H54 (cell line): ENCODE data around the gene ATXN1.

Experiments used
- DNase-seq: peaks from one replicate; pipeline ENCODE4 v3.0.0; 2011; ENCODE audit warnings: low spot score, mixed read lengths; ENCODE audit not compliant: insufficient read length
- FAIRE-seq: peaks from 3 replicates; lab custom pipeline; 2011; peaks lifted over from hg19 to GRCh38; lab: Jason Lieb, UNC
- POLR2A ChIP-seq: IDR thresholded peaks from 2 replicates; pipeline ENCODE4 v1.6.1; 2011; ENCODE audit warnings: low read depth, mild to moderate bottlenecking, low read length

The ATXN1 gene

DNA sequence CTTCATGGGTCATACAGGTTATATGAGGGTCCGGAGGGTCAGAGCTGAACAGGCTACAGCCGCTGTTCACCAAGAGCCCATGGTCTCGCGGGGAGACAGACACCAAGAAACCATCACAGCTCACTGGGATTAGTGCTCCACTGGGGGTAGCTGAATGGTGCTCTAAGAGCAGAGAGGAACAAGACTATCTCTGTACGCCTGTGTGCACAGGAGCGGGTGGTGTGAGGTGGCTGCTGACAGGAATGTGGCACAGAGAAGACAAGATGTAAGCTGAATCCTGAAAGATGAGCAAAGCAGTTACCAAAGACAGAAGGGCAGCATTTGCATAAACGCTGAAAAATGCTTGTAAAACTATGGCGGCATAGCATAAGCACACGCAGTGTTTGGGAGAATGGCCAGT, 383.8 kb downstream of the ATXN1 start:
- TF ChIP-seq POLR2A, result no peak
- FAIRE-seq (no peak), DNase-seq (no peak)

DNA sequence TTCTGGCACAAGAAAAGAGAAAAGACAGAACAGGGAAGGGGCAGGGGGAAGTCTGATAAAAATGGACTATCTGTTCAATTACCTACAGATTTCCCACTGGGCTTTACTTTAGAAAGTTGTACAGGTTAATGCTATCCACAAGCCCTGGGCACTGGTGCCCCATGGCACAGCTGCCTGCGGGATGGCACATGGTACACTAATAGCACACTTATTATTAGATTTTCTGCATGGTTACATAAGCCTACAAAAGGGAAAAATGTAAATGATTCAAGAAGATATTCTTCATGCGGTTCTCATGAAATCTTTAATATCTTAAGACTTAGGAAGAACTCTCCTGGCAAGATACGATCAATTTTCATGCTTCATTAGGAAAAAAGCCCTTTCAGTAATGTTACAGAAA, 385.4 kb downstream of the ATXN1 start:
- FAIRE-seq (no peak), DNase-seq (no peak)
- TF ChIP-seq POLR2A, result no peak

DNA sequence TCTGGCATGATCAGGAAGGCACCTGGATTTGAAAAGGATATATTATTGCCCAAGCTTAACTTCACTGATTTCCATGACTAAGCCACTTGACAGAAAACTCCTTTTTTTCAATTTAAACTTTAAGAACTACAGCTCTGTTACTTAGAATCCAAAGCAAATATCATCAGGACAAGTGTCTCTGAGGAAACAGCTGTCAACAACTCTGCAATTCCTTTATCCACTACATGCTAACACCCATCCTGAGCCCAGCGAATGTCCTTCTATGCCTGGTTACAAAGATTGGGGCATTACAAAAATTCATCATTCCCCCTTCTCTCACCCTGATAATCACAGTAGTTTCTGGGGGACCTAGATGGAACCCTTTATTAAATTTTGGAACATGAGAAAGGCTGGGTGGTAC, 386.1 kb downstream of the ATXN1 start:
- DNase-seq, result no peak
- no peak for TF ChIP-seq POLR2A
- no peak for FAIRE-seq

DNA sequence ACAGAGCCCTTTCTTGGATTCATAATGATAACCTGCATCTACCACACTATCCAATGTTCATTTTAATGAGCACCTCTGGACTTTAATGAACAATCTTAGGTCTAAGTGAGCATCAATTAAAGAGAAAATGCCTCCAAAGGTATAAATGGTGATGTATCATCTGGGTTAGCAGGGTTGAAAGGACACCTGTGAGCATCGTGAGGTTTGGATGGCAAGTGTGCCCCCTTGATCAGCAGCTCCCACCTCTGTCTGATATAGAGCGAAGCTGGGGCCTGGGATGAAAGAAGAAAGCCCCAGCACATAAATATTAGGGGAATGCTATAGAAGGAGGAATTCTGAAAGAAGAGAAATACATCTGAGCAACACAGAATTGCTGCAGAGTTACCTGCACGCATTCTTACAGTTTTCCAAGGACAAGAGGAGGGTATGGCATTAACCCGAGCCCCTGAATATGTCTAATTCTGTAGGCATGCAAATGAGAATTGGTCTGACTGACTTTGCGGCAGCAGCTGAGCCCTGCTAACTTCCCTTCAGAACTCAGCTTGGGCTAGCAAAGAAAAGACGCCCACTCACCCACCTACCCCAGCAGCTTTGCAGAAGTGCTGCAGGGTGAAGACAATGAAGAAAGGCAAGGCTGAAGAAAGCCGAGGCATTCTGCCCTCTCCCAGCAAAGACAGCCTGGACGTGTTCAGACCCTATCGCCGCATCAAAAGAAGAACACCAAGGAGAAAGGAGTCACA, 386.6 kb downstream of the ATXN1 start:
- no peak for FAIRE-seq
- TF ChIP-seq POLR2A, result no peak
- no peak for DNase-seq

DNA sequence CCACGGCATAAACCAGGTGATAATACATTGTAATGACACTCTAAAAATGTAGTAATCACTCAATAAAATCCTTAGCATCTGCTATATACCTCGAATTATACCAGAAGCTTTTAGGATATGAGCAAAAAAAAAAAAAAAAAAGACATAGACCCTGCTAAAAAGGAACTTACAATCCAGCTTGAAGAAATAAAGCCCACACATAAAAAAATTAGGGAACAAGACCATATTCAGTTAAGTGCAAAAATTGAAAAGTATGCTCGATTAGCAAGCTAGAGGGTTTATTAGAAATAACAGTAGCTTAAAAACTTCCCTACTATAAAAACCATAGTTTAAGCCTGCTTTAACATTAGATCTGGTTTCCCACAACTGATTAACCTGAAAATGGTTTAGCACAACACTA, 387.2 kb downstream of the ATXN1 start:
- no peak for TF ChIP-seq POLR2A
- no peak for FAIRE-seq
- no peak for DNase-seq

DNA sequence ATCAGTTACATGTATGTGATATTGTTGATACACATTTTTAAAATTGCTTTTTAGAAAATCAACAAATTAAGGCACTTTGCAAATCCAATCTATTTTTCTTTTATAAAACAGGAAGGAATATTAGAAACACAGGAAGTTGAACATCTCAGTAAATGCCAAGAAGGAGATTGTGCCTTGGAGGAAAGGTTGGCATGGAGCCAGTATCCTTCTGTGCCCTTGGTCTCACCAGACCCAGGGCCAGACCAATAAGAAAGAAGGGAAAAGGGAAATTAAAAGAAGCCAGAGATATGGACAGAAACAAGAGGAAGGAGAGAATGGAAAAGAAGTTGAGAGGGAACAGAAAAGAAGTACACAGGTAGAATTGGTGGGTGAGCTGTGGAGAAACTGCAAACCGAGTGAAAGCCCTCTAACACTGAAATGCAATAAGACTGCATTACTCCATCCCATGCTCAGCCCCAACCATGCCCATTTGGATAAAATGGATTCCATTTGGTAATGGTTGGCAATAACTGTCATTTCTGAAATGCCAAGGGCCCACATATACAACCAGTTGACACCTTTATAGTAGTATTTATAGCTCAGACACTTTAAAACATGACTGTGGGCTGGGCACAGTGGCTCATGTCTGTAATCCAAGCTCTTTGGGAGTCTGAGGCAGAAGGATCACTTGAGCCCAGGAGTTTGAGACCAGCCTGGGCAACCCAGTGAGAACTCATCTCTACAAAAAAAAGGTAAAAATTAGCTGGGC, 389.1 kb downstream of the ATXN1 start:
- no peak for DNase-seq
- FAIRE-seq, result no peak
- TF ChIP-seq POLR2A, result no peak

DNA sequence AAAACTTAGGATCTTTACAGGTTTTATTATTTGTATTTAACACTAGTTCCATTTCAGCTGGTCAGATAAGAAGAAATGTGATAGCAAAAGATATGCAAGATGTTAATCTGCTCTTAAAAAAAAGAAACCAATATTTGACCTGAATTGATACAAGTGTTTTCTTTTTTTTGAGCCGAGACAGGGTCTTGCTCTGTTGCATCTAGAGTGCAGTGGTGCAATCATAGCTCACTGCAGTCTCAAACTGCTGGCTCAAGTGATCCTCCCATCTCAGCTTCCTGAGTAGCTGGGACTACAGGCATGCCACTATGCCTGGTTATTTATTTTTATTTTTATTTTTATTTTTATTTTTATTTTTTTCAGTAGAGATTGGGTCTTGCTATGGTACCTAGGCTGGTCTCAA, 389.9 kb downstream of the ATXN1 start:
- DNase-seq, result no peak
- no peak for TF ChIP-seq POLR2A
- FAIRE-seq, result no peak

DNA sequence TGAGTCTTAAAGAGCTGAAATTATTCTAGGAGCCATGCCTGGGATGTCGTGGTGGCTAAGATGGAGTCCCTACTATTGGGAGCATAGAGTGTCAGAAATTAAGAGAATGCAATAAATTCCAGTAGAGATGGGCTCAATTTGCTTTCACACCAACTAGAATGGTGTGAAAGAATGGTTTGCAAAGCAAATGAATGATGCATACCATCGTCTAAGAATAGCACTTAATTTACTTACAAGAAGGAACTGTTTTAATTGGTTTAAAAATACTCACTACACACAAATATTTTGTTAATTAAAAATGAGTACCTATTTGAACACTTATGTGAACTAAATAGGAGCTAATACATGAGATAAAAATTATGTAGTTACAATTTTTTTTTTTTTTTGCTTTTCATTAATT, 390.3 kb downstream of the ATXN1 start:
- no peak for FAIRE-seq
- no peak for TF ChIP-seq POLR2A
- DNase-seq, result no peak

DNA sequence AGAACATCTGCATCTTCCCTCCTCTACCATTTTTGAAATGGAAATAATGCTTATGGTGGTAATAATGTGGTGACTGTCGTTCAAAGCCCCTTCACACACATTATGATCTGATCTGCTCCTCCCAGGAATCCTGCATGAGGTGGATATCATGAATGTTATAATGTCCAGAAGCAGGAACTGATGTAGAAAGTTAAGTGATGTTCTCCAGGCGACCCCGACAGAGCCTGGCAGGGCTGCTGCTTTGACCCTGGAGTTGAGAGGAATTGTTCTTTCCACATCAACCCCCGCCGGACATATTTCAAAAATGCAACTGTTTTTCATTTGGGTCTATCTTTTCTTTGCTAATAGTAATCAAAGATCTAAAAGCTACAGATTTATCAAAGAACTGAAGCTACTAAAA, 391.3 kb downstream of the ATXN1 start:
- no peak for DNase-seq
- FAIRE-seq, result no peak
- TF ChIP-seq POLR2A, result no peak

DNA sequence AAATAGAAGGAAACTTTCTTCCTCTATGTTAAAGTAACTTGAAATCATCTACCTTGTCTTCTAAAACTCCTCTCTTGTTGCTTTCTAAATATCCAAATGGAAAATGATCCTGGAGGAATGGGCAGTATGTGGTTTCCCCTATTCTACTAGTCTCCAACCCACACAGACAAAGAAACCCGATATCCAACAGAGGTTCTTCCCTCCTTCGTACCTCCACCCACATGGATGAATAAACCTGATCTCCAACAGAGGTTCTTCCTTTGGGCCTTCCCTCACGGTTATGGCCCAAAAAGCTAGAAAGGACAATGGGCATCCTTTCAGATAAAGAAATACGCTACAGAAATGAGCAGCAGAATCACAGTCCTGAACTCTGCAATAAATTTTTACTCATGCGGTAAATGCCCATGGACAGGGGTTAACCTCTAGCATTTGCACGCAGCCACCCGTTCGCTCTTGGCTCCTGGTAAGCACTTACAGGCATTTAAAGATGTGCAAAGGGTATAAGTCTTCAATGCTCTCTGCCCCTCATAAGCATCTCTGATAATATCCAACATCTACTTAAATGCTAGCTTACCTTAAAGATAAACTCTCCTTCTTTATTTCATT, 392.0 kb downstream of the ATXN1 start:
- no peak for DNase-seq
- FAIRE-seq, result no peak
- TF ChIP-seq POLR2A, result no peak

DNA sequence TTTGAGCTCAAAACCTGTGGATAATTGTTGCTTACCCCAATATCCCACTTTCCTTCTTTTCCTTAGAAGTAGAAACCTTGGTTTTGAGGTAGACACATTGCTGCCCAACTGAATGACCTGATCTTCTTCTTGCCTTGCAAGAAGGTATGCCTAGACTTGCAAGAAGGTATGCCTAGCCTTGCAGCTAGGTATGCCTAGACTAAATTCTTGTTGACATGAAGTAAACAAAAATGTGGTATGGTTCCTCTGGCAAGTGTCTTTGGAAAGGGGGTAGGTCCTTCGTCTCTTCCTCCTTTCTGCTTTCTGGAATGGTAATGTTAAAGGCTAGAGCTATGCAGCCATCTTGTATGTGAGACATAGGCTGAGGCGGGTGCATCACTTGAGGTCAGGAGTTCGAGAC, 393.7 kb downstream of the ATXN1 start:
- no peak for TF ChIP-seq POLR2A
- no peak for FAIRE-seq
- DNase-seq, result no peak

DNA sequence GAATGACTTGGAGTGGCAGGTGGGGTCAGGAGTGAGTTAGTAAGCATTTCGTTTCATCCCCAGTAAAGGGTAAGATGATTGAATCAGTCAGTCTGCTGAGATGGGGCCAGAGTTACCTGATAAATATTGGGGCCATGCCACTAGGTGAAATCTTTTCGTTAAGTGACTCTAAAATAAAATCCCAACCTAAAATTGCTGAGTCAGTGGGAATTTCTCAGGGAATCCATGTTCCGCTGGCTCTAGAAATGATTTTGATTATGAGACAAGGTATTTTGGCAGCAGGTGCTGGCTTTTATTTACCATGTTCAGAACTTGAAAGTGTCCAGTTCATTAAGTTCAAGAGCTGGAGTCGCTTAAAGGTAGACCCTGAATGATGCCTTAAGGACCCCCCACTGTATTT, 397.5 kb downstream of the ATXN1 start:
- no peak for TF ChIP-seq POLR2A
- no peak for FAIRE-seq
- DNase-seq, result no peak

DNA sequence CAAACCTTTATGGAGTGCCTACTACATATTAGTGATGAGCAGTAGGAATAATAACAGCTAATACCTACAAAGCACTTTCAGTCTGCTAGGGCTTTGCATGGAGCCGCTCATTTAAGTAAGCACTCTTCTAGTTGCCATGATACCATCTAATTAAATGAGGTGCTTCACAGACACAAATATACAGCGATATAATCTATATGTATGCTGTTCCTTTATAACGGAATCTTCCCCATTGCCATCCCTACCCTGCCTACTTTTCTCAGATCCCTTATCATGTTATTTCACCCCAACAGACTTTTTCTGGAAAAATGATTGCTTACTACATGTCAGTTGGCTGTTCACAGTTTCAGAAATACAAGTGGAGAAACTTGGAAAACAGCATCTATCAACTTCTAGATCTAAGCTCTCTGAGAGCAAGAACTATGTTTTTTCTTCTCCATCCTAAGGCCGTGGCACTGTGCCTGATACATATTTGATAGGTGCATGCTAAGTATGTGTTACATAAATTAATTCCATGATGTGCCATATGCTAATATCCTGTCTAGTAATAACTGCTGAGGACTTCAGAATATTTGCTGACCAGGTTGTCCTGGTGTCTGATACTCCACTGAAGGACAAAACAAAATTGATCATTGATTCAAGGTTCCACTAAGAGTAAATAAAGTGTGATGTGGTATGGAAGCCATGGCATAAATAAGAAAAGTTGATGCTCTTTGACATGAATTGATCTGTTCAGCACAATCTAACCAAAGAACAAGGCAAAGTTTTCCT, 398.3 kb downstream of the ATXN1 start:
- FAIRE-seq (no peak), DNase-seq (no peak)
- TF ChIP-seq POLR2A, result no peak

DNA sequence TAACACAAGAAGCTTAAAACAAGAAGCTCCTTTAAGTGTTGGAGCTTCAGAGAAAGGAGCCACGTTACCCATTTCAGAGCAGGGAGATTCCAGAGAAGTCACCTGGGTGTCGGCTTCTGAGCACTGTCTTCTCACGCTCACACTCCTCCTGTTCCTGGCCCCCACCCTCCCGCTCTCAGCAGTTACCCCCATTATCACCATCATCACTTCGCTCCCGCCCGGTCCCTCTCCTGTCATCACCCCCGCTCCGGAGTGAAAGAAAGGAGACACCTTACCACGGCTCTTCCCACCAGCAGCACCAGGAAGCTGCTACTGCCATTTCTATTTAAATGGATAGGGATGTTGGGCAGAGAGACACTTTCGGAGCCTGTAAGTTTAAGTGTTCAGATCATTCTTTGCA, 399.0 kb downstream of the ATXN1 start:
- TF ChIP-seq POLR2A, result no peak
- no peak for FAIRE-seq
- DNase-seq, result no peak
